Liver (tissue), 9 donors: ENCODE measurements around the gene MFF. TPM values are rescaled to one million over a fixed set of nuclear protein-coding genes. Genes with fewer than 3 reads are reported as not detected.

Experiments
- DNase-seq: peaks from one replicate; pipeline ENCODE4 v3.0.0-alpha.2; 2017; ENCODE audit warnings: low spot score
- H3K27ac ChIP-seq, 2 donors: one replicate each; pipeline ENCODE4 v1.7.0; 2013; ENCODE audit warnings: inconsistent platforms in 2 of 2, low read length in 2 of 2, control low read depth in 1 of 2, low read depth in 1 of 2, mild to moderate bottlenecking in 1 of 2
- H3K27me3 ChIP-seq, 4 donors: one replicate each; pipeline versions ENCODE4 v1.6.1 to v1.7.0; 2013; ENCODE audit warnings: low read length in 3 of 4, inconsistent platforms in 1 of 4, mild to moderate bottlenecking in 1 of 4, moderate library complexity in 1 of 4; ENCODE audit not compliant: control insufficient read depth in 4 of 4, insufficient read depth in 4 of 4
- H3K36me3 ChIP-seq, 4 donors: one replicate each; pipeline versions ENCODE4 v1.6.1 to v1.7.0; 2013; ENCODE audit warnings: low read length in 3 of 4, mild to moderate bottlenecking in 3 of 4, low read depth in 1 of 4, moderate library complexity in 1 of 4; ENCODE audit not compliant: control insufficient read depth in 4 of 4, insufficient read depth in 3 of 4
- H3K4me1 ChIP-seq, 4 donors: one replicate each; pipeline versions ENCODE4 v1.6.1 to v1.7.0; 2013; ENCODE audit warnings: low read length in 3 of 4, mild to moderate bottlenecking in 3 of 4, moderate library complexity in 1 of 4; ENCODE audit not compliant: control insufficient read depth in 4 of 4, insufficient read depth in 4 of 4
- H3K4me3 ChIP-seq, 3 donors: one replicate each; pipeline versions ENCODE4 v1.6.1 to v1.7.0; 2013; ENCODE audit warnings: low read length in 3 of 3, control low read depth in 1 of 3, low read depth in 1 of 3, mild to moderate bottlenecking in 1 of 3
- H3K9ac ChIP-seq, 2 donors: one replicate each; pipeline ENCODE4 v1.7.0; 2013; ENCODE audit warnings: low read length in 2 of 2, mild to moderate bottlenecking in 2 of 2, moderate library complexity in 2 of 2, control low read depth in 1 of 2, low read depth in 1 of 2
- H3K9me3 ChIP-seq, 4 donors: one replicate each; pipeline versions ENCODE4 v1.6.1 to v1.7.0; 2013; ENCODE audit warnings: low read length in 3 of 4; ENCODE audit not compliant: control insufficient read depth in 4 of 4
- EGR1 ChIP-seq, 2 donors: IDR thresholded peaks; 2 replicates each; pipeline ENCODE4 v1.6.1; 2016 to 2018; ENCODE audit warnings: antibody characterized with exemption in 2 of 2, low read depth in 2 of 2
- FOXA1 ChIP-seq: IDR thresholded peaks from 2 replicates; pipeline ENCODE4 v1.6.1; 2016; ENCODE audit warnings: antibody characterized with exemption
- FOXA2 ChIP-seq: IDR thresholded peaks from 2 replicates; pipeline ENCODE4 v1.6.1; 2016; ENCODE audit warnings: antibody characterized with exemption
- GABPA ChIP-seq, 2 donors: IDR thresholded peaks in 1 of 2; conservative IDR thresholded peaks in 1 of 2; 2 replicates each; pipeline ENCODE4 v1.6.1; 2016; ENCODE audit warnings: antibody characterized with exemption in 2 of 2, mild to moderate bottlenecking in 1 of 2, moderate library complexity in 1 of 2
- HNF4A ChIP-seq, 2 donors: conservative IDR thresholded peaks; 2 replicates each; pipeline ENCODE4 v1.6.1; 2016; ENCODE audit warnings: antibody characterized with exemption in 2 of 2, mild to moderate bottlenecking in 2 of 2
- HNF4G ChIP-seq: IDR thresholded peaks from 2 replicates; pipeline ENCODE4 v1.6.1; 2016; ENCODE audit warnings: antibody characterized with exemption
- JUND ChIP-seq, 2 donors: IDR thresholded peaks; 2 replicates each; pipeline ENCODE4 v1.6.1; 2016; ENCODE audit warnings: antibody characterized with exemption in 2 of 2
- NR2F2 ChIP-seq: IDR thresholded peaks from 2 replicates; pipeline ENCODE4 v1.6.1; 2016; ENCODE audit warnings: antibody characterized with exemption
- RAD21 ChIP-seq, 2 donors: IDR thresholded peaks; 2 replicates each; pipeline ENCODE4 v1.6.1; 2016; ENCODE audit warnings: antibody characterized with exemption in 2 of 2, mild to moderate bottlenecking in 2 of 2
- RXRA ChIP-seq, 2 donors: IDR thresholded peaks; 2 replicates each; pipeline ENCODE4 v1.6.1; 2017 to 2018; ENCODE audit warnings: antibody characterized with exemption in 2 of 2, mild to moderate bottlenecking in 1 of 2
- SP1 ChIP-seq: IDR thresholded peaks from 2 replicates; pipeline ENCODE4 v1.6.1; 2018; ENCODE audit warnings: antibody characterized with exemption, mild to moderate bottlenecking
- TAF1 ChIP-seq: conservative IDR thresholded peaks from 2 replicates; pipeline ENCODE4 v1.6.1; 2016; ENCODE audit warnings: antibody characterized with exemption, mild to moderate bottlenecking
- YY1 ChIP-seq: IDR thresholded peaks from 2 replicates; pipeline ENCODE4 v1.6.1; 2016; ENCODE audit warnings: antibody characterized with exemption, mild to moderate bottlenecking
- WGBS: extraction: QIAGEN DNeasy Blood & Tissue Kit; methylation state at CpG from one replicate; pipeline ENCODE4 v1.1.7; 2013; 5-methylcytosine and 5-hydroxymethylcytosine counted together
- polyA plus RNA-seq, 2 donors: library from polyadenylated mRNA; stranded (reverse) in 1 of 2; unstranded in 1 of 2; fragments of 200-250 nt in 1 of 2; fragments of >200 nt in 1 of 2; fragmentation: Nextera tagmentation in 1 of 2; extraction: Ambion mirVana in 1 of 2; gene quantifications; one replicate each; pipeline versions ENCODE4 v1.2.1 to v1.2.3, GENCODE V29; 2013 to 2015
- total RNA-seq, 2 donors: library from RNA; depleted of rRNA; stranded (reverse); fragments of >200 nt; gene quantifications; one replicate each; pipeline ENCODE4 v1.2.3, GENCODE V29; 2014
- TF ChIP-seq, protein P1 (sequence below): IDR thresholded peaks from 2 replicates; pipeline ENCODE4 v1.6.1; 2016; ENCODE audit warnings: antibody characterized with exemption
- TF ChIP-seq, protein P2 (sequence below): IDR thresholded peaks from 2 replicates; pipeline ENCODE4 v1.6.1; 2016; ENCODE audit warnings: antibody characterized with exemption
- TF ChIP-seq, protein P3 (sequence below): IDR thresholded peaks from 2 replicates; pipeline ENCODE4 v1.6.1; 2016; ENCODE audit warnings: antibody characterized with exemption
- TF ChIP-seq, protein P4 (sequence below): fragments of 150-350 bp; IDR thresholded peaks from 2 replicates; pipeline ENCODE4 v1.5.1; 2017; ENCODE audit warnings: improper control_type of control experiment, low read depth, low read length; ENCODE audit not compliant: missing input control
- TF ChIP-seq, protein P5 (sequence below): IDR thresholded peaks from 2 replicates; pipeline ENCODE4 v1.6.1; 2016; ENCODE audit warnings: antibody characterized with exemption, mild to moderate bottlenecking
- donor health status: healthy.
- donor health status: healthy.
- donor health status: healthy.
- donor health status: healthy.
- donor health status: healthy.

The MFF gene
- total and polyA plus RNA-seq, 4 donors: 28.9 to 40.8 (median 33.2) TPM

DNA sequence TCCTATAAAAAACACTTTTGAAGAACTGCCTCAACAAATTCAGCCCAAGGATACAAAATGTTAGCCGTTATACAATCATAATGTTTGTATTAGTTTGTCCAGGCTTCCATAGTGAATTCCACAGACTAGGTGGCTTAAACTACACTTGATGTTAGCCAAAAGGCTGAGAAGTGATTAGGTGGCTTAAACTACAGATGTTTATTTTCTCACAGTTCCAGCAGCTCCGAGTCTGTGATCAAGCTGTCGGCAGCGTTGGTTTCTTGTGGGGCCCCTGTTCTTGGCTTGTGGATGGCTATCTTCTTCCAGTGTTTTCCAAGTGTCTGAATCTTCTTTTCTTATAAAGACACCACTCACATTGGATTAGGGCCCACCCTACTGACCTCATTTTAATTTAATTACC is 31.5 kb upstream of the MFF start:
- TF ChIP-seq, protein P1, sequence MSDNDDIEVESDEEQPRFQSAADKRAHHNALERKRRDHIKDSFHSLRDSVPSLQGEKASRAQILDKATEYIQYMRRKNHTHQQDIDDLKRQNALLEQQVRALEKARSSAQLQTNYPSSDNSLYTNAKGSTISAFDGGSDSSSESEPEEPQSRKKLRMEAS: no peak
- TF ChIP-seq SP1 (no peak), RXRA (IDR thresholded peaks at IDR 0.05) (no peak), HNF4A (conservative IDR thresholded peaks at IDR 0.05) (no peak), JUND (IDR thresholded peaks at IDR 0.05) (no peak), FOXA2 (no peak), TAF1 (no peak), NR2F2 (no peak), GABPA (IDR thresholded peaks at IDR 0.05 in 1 of 2, conservative IDR thresholded peaks at IDR 0.05 in 1 of 2) (no peak), FOXA1 (no peak), EGR1 (IDR thresholded peaks at IDR 0.05; ENCODE audit: low read depth in 2 of 2) (no peak), HNF4G (no peak), RAD21 (IDR thresholded peaks at IDR 0.05) (no peak)
- TF ChIP-seq, protein P2, sequence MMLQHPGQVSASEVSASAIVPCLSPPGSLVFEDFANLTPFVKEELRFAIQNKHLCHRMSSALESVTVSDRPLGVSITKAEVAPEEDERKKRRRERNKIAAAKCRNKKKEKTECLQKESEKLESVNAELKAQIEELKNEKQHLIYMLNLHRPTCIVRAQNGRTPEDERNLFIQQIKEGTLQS: no peak
- TF ChIP-seq, protein P3, sequence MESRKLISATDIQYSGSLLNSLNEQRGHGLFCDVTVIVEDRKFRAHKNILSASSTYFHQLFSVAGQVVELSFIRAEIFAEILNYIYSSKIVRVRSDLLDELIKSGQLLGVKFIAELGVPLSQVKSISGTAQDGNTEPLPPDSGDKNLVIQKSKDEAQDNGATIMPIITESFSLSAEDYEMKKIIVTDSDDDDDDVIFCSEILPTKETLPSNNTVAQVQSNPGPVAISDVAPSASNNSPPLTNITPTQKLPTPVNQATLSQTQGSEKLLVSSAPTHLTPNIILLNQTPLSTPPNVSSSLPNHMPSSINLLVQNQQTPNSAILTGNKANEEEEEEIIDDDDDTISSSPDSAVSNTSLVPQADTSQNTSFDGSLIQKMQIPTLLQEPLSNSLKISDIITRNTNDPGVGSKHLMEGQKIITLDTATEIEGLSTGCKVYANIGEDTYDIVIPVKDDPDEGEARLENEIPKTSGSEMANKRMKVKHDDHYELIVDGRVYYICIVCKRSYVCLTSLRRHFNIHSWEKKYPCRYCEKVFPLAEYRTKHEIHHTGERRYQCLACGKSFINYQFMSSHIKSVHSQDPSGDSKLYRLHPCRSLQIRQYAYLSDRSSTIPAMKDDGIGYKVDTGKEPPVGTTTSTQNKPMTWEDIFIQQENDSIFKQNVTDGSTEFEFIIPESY: no peak
- TF ChIP-seq, protein P4, sequence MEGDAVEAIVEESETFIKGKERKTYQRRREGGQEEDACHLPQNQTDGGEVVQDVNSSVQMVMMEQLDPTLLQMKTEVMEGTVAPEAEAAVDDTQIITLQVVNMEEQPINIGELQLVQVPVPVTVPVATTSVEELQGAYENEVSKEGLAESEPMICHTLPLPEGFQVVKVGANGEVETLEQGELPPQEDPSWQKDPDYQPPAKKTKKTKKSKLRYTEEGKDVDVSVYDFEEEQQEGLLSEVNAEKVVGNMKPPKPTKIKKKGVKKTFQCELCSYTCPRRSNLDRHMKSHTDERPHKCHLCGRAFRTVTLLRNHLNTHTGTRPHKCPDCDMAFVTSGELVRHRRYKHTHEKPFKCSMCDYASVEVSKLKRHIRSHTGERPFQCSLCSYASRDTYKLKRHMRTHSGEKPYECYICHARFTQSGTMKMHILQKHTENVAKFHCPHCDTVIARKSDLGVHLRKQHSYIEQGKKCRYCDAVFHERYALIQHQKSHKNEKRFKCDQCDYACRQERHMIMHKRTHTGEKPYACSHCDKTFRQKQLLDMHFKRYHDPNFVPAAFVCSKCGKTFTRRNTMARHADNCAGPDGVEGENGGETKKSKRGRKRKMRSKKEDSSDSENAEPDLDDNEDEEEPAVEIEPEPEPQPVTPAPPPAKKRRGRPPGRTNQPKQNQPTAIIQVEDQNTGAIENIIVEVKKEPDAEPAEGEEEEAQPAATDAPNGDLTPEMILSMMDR: no peak
- Histone ChIP-seq H3K27ac (no peak overlapping the region), H3K36me3 (no peaks in the 10 kb centered on the region), H3K4me1 (no peaks in the 10 kb centered on the region), H3K9me3 (no peaks in the 10 kb centered on the region), H3K4me3 (no peak overlapping the region), H3K9ac (no peak overlapping the region), H3K27me3 (no peaks in the 10 kb centered on the region)
- DNase-seq: no peak
- WGBS: 88% methylated on average over 4 of the region's 4 CpGs

DNA sequence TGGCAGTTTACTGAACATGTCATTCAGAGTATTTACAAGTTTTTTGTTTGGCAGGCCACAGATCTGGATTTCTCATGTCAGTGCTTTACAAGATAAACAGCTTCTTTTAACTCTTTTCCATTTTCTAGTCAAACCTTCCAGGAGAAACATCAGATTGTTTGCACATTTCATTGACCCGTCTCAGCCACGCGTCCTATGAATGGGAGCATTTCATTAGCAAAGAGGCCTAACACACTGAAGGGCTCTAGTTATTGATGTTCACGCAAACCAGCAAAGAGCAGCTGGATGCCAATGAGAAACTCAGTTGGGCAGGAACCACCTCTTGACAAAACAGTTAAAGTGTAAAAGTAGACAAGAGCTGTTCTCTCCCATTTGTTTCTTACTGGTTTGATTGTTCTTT is 29.2 kb upstream of the MFF start:
- WGBS: 60% methylated on average over 4 of the region's 4 CpGs
- H3K9ac ChIP-seq: no peak overlapping the region
- TF ChIP-seq, protein P4: no peak
- TF ChIP-seq, protein P2: no peak
- no peak for TF ChIP-seq HNF4G
- no peak for TF ChIP-seq SP1
- TF ChIP-seq FOXA1: no peak
- TF ChIP-seq FOXA2: no peak
- TF ChIP-seq HNF4A (conservative IDR thresholded peaks at IDR 0.05): no peak
- TF ChIP-seq, protein P5, sequence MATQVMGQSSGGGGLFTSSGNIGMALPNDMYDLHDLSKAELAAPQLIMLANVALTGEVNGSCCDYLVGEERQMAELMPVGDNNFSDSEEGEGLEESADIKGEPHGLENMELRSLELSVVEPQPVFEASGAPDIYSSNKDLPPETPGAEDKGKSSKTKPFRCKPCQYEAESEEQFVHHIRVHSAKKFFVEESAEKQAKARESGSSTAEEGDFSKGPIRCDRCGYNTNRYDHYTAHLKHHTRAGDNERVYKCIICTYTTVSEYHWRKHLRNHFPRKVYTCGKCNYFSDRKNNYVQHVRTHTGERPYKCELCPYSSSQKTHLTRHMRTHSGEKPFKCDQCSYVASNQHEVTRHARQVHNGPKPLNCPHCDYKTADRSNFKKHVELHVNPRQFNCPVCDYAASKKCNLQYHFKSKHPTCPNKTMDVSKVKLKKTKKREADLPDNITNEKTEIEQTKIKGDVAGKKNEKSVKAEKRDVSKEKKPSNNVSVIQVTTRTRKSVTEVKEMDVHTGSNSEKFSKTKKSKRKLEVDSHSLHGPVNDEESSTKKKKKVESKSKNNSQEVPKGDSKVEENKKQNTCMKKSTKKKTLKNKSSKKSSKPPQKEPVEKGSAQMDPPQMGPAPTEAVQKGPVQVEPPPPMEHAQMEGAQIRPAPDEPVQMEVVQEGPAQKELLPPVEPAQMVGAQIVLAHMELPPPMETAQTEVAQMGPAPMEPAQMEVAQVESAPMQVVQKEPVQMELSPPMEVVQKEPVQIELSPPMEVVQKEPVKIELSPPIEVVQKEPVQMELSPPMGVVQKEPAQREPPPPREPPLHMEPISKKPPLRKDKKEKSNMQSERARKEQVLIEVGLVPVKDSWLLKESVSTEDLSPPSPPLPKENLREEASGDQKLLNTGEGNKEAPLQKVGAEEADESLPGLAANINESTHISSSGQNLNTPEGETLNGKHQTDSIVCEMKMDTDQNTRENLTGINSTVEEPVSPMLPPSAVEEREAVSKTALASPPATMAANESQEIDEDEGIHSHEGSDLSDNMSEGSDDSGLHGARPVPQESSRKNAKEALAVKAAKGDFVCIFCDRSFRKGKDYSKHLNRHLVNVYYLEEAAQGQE: no peak
- no peak for TF ChIP-seq RXRA (IDR thresholded peaks at IDR 0.05)
- TF ChIP-seq YY1: no peak
- TF ChIP-seq RAD21 (IDR thresholded peaks at IDR 0.05): no peak
- TF ChIP-seq, protein P1: no peak
- no peak for TF ChIP-seq JUND (IDR thresholded peaks at IDR 0.05)
- no peak for TF ChIP-seq EGR1 (IDR thresholded peaks at IDR 0.05; ENCODE audit: low read depth in 2 of 2)
- TF ChIP-seq, protein P3: no peak
- TF ChIP-seq NR2F2: no peak
- no peaks in the 10 kb centered on the region for H3K36me3 ChIP-seq
- no peaks in the 10 kb centered on the region for H3K27me3 ChIP-seq
- H3K9me3 ChIP-seq: no peaks in the 10 kb centered on the region
- H3K4me1 ChIP-seq: no peaks in the 10 kb centered on the region
- no peak overlapping the region for H3K27ac ChIP-seq
- H3K4me3 ChIP-seq: no peak overlapping the region
- no peak for DNase-seq
